Raji (cell line): Measurements from ENCODE around the gene NCOA5.

Experiments used
- POLR2A ChIP-seq: IDR thresholded peaks from 2 replicates; pipeline ENCODE4 v1.6.1; 2011; ENCODE audit warnings: low read depth, low read length, control low read depth; ENCODE audit not compliant: insufficient read depth

The NCOA5 gene

GRCh38 chr20:46044896-46045295, 44.9 kb downstream of the NCOA5 start:
- no peak for TF ChIP-seq POLR2A

GRCh38 chr20:46043556-46043955, 46.2 kb downstream of the NCOA5 start:
- TF ChIP-seq POLR2A = no peak

GRCh38 chr20:46040902-46041535, 48.7 kb downstream of the NCOA5 start:
- no peak for TF ChIP-seq POLR2A

- TF ChIP-seq POLR2A = no peak
Observed at GRCh38 chr20:46037036-46037435, 52.7 kb downstream of the NCOA5 start.

- no peak for TF ChIP-seq POLR2A
Observed at GRCh38 chr20:46036370-46036769, 53.4 kb downstream of the NCOA5 start.

- no peak for TF ChIP-seq POLR2A
Observed at GRCh38 chr20:46035713-46036112, 54.0 kb downstream of the NCOA5 start.

- TF ChIP-seq POLR2A = no peak
Observed at GRCh38 chr20:46035253-46035652, 54.5 kb downstream of the NCOA5 start.

GRCh38 chr20:46034039-46034438, 55.7 kb downstream of the NCOA5 start:
- TF ChIP-seq POLR2A = no peak

GRCh38 chr20:46031701-46032254, 58.0 kb downstream of the NCOA5 start:
- TF ChIP-seq POLR2A = no peak

GRCh38 chr20:46031014-46031569, 58.7 kb downstream of the NCOA5 start:
- TF ChIP-seq POLR2A = no peak

- no peak for TF ChIP-seq POLR2A
Observed at GRCh38 chr20:46030284-46031013, 59.3 kb downstream of the NCOA5 start.

- TF ChIP-seq POLR2A = no peak
Observed at GRCh38 chr20:46028772-46029371, 60.9 kb downstream of the NCOA5 start, which contains the start of gene SLC12A5. Gene SLC12A5, plus strand, starts transcription at chr20:46029215. Its CDS starts 130 bp downstream, at chr20:46029345.

GRCh38 chr20:46028110-46028509, 61.7 kb downstream of the NCOA5 start:
- TF ChIP-seq POLR2A = no peak

- TF ChIP-seq POLR2A = no peak
Observed at GRCh38 chr20:46027245-46027853, 62.4 kb downstream of the NCOA5 start.

- no peak for TF ChIP-seq POLR2A
Observed at GRCh38 chr20:46025376-46025783, 64.4 kb downstream of the NCOA5 start.

GRCh38 chr20:46023999-46024398, 65.8 kb downstream of the NCOA5 start:
- no peak for TF ChIP-seq POLR2A

GRCh38 chr20:46023148-46023484, 66.6 kb downstream of the NCOA5 start:
- no peak for TF ChIP-seq POLR2A
